ENCODE results near the gene RHOBTB1. TPM values are rescaled to one million over a fixed set of nuclear protein-coding genes. Genes with fewer than 3 reads are reported as not detected.

The RHOBTB1 gene
- total and polyA plus RNA-seq, 2 donors, result 3.4 to 4.5 TPM

- Histone ChIP-seq H3K27ac (ENCODE audit: low read depth in 1 of 2, low read length in 1 of 2) (no peak overlapping the region), H3K36me3 (ENCODE audit: control insufficient read depth in 2 of 2, insufficient read depth in 2 of 2, low read length in 1 of 2) (no peaks in the 10 kb centered on the region), H3K9me3 (ENCODE audit: control insufficient read depth in 2 of 2, insufficient read depth in 1 of 2, low read length in 1 of 2) (no peaks in the 10 kb centered on the region)
These were observed 81.5 kb downstream of the RHOBTB1 start for GRCh38 chr10:60862517-60862916.

GRCh38 chr10:60856405-60856804 lies 87.6 kb downstream of the RHOBTB1 start:
- WGBS, result 93% methylated on average over 2 of the region's 2 CpGs
- Histone ChIP-seq H3K4me1 (ENCODE audit: control insufficient read depth in 2 of 2, insufficient read depth in 2 of 2, low read length in 2 of 2) (no peaks in the 10 kb centered on the region), H3K9me3 (ENCODE audit: control insufficient read depth in 2 of 2, insufficient read depth in 1 of 2, low read length in 1 of 2) (peaks cover 0 to 5% of the 10 kb centered on the region in 2 donors), H3K27ac (ENCODE audit: low read depth in 1 of 2, low read length in 1 of 2) (no peak overlapping the region), H3K27me3 (ENCODE audit: control insufficient read depth in 2 of 2, insufficient read depth in 1 of 2, low read length in 1 of 2) (no peaks in the 10 kb centered on the region), H3K4me3 (ENCODE audit: low read length in 2 of 2) (no peak overlapping the region), H3K36me3 (ENCODE audit: control insufficient read depth in 2 of 2, insufficient read depth in 2 of 2, low read length in 1 of 2) (no peaks in the 10 kb centered on the region)
- DNase-seq (ENCODE audit: low read depth in 6 of 9, low spot score in 9 of 9), result no peak

More at GRCh38 chr10:60862517-60862916, 81.5 kb downstream of the RHOBTB1 start:
- Histone ChIP-seq H3K4me1 (ENCODE audit: control insufficient read depth in 2 of 2, insufficient read depth in 2 of 2, low read length in 2 of 2) (no peaks in the 10 kb centered on the region), H3K4me3 (ENCODE audit: low read length in 2 of 2) (no peak overlapping the region), H3K27me3 (ENCODE audit: control insufficient read depth in 2 of 2, insufficient read depth in 1 of 2, low read length in 1 of 2) (no peaks in the 10 kb centered on the region)
- no peak for DNase-seq (ENCODE audit: low read depth in 6 of 9, low spot score in 9 of 9)

- no peak overlapping the region for H3K4me3 ChIP-seq (ENCODE audit: low read length in 2 of 2)
- no peaks in the 10 kb centered on the region for H3K36me3 ChIP-seq (ENCODE audit: control insufficient read depth in 2 of 2, insufficient read depth in 2 of 2, low read length in 1 of 2)
- WGBS, result 97% methylated on average over 3 of the region's 3 CpGs
- no peaks in the 10 kb centered on the region for H3K27me3 ChIP-seq (ENCODE audit: control insufficient read depth in 2 of 2, insufficient read depth in 1 of 2, low read length in 1 of 2)
- no peak for DNase-seq (ENCODE audit: low read depth in 6 of 9, low spot score in 9 of 9)
- H3K4me1 ChIP-seq (ENCODE audit: control insufficient read depth in 2 of 2, insufficient read depth in 2 of 2, low read length in 2 of 2), result no peaks in the 10 kb centered on the region
- H3K27ac ChIP-seq (ENCODE audit: low read depth in 1 of 2, low read length in 1 of 2), result no peak overlapping the region
- peaks cover 0 to 5% of the 10 kb centered on the region in 2 donors for H3K9me3 ChIP-seq (ENCODE audit: control insufficient read depth in 2 of 2, insufficient read depth in 1 of 2, low read length in 1 of 2)
These were observed 90.3 kb downstream of the RHOBTB1 start for GRCh38 chr10:60853637-60854036.

DNA sequence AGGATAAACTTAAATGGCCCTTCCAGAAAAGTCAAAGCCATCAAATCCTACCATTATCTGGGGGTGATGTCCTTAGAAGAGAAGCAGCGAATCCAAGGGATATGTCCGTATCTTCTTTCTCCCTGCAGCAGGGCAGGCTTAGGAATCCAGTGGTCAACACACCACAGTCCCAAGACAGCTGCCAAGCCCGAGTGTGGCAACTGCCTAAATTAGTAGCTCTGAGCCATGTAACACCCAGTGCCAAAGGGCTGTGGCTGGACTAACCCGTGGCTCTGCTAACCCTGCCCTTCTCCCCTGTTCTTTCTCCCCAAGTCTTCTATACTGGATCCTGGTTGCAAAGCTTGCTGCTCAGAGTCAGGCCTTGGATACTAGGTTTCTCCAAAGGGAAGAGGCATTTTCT lies 90.9 kb downstream of the RHOBTB1 start:
- 94% methylated on average over 4 of the region's 4 CpGs for WGBS
- Histone ChIP-seq H3K9me3 (ENCODE audit: control insufficient read depth in 2 of 2, insufficient read depth in 1 of 2, low read length in 1 of 2) (peaks cover 0 to 5% of the 10 kb centered on the region in 2 donors), H3K27me3 (ENCODE audit: control insufficient read depth in 2 of 2, insufficient read depth in 1 of 2, low read length in 1 of 2) (no peaks in the 10 kb centered on the region), H3K27ac (ENCODE audit: low read depth in 1 of 2, low read length in 1 of 2) (no peak overlapping the region), H3K36me3 (ENCODE audit: control insufficient read depth in 2 of 2, insufficient read depth in 2 of 2, low read length in 1 of 2) (no peaks in the 10 kb centered on the region), H3K4me1 (ENCODE audit: control insufficient read depth in 2 of 2, insufficient read depth in 2 of 2, low read length in 2 of 2) (no peaks in the 10 kb centered on the region), H3K4me3 (ENCODE audit: low read length in 2 of 2) (no peak overlapping the region)
- no peak for DNase-seq (ENCODE audit: low read depth in 6 of 9, low spot score in 9 of 9)

DNA sequence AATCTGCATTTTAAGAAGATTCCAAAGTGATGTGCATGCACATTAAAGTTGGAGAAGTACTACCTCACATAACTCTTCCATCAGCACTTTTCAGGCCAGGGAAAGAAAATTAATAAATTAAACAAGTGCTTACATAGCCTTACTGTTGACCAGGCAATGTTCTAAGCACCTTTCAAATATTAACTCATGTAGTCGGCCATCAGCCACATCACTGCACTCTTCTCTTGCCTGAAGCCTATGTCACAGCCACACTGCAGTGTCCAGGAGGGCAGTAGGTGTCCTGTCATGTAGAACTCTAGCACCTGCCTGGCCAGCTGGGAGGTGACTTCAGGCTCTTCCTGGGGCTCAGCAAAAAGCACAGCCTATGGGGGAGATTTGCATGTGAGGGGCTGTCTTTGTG lies 94.2 kb downstream of the RHOBTB1 start:
- Histone ChIP-seq H3K4me3 (ENCODE audit: low read length in 2 of 2) (no peak overlapping the region), H3K9me3 (ENCODE audit: control insufficient read depth in 2 of 2, insufficient read depth in 1 of 2, low read length in 1 of 2) (no peaks in the 10 kb centered on the region), H3K4me1 (ENCODE audit: control insufficient read depth in 2 of 2, insufficient read depth in 2 of 2, low read length in 2 of 2) (no peaks in the 10 kb centered on the region), H3K27me3 (ENCODE audit: control insufficient read depth in 2 of 2, insufficient read depth in 1 of 2, low read length in 1 of 2) (no peaks in the 10 kb centered on the region), H3K36me3 (ENCODE audit: control insufficient read depth in 2 of 2, insufficient read depth in 2 of 2, low read length in 1 of 2) (no peaks in the 10 kb centered on the region), H3K27ac (ENCODE audit: low read depth in 1 of 2, low read length in 1 of 2) (no peak overlapping the region)
- 95% methylated on average over 1 of the region's 1 CpG for WGBS
- no peak for DNase-seq (ENCODE audit: low read depth in 6 of 9, low spot score in 9 of 9)

GRCh38 chr10:60849217-60849616 lies 94.8 kb downstream of the RHOBTB1 start:
- Histone ChIP-seq H3K36me3 (ENCODE audit: control insufficient read depth in 2 of 2, insufficient read depth in 2 of 2, low read length in 1 of 2) (no peaks in the 10 kb centered on the region), H3K9me3 (ENCODE audit: control insufficient read depth in 2 of 2, insufficient read depth in 1 of 2, low read length in 1 of 2) (no peaks in the 10 kb centered on the region), H3K27me3 (ENCODE audit: control insufficient read depth in 2 of 2, insufficient read depth in 1 of 2, low read length in 1 of 2) (no peaks in the 10 kb centered on the region), H3K27ac (ENCODE audit: low read depth in 1 of 2, low read length in 1 of 2) (no peak overlapping the region), H3K4me3 (ENCODE audit: low read length in 2 of 2) (no peak overlapping the region), H3K4me1 (ENCODE audit: control insufficient read depth in 2 of 2, insufficient read depth in 2 of 2, low read length in 2 of 2) (no peaks in the 10 kb centered on the region)
- DNase-seq (ENCODE audit: low read depth in 6 of 9, low spot score in 9 of 9), result no peak
- 91% methylated on average over 3 of the region's 3 CpGs for WGBS

GRCh38 chr10:60848680-60849079 lies 95.3 kb downstream of the RHOBTB1 start:
- H3K36me3 ChIP-seq (ENCODE audit: control insufficient read depth in 2 of 2, insufficient read depth in 2 of 2, low read length in 1 of 2), result no peaks in the 10 kb centered on the region
- no peak overlapping the region for H3K4me3 ChIP-seq (ENCODE audit: low read length in 2 of 2)
- H3K9me3 ChIP-seq (ENCODE audit: control insufficient read depth in 2 of 2, insufficient read depth in 1 of 2, low read length in 1 of 2), result no peaks in the 10 kb centered on the region
- no peak for DNase-seq (ENCODE audit: low read depth in 6 of 9, low spot score in 9 of 9)
- H3K27ac ChIP-seq (ENCODE audit: low read depth in 1 of 2, low read length in 1 of 2), result no peak overlapping the region
- 97% methylated on average over 5 of the region's 5 CpGs for WGBS
- H3K27me3 ChIP-seq (ENCODE audit: control insufficient read depth in 2 of 2, insufficient read depth in 1 of 2, low read length in 1 of 2), result no peaks in the 10 kb centered on the region
- no peaks in the 10 kb centered on the region for H3K4me1 ChIP-seq (ENCODE audit: control insufficient read depth in 2 of 2, insufficient read depth in 2 of 2, low read length in 2 of 2)

DNA sequence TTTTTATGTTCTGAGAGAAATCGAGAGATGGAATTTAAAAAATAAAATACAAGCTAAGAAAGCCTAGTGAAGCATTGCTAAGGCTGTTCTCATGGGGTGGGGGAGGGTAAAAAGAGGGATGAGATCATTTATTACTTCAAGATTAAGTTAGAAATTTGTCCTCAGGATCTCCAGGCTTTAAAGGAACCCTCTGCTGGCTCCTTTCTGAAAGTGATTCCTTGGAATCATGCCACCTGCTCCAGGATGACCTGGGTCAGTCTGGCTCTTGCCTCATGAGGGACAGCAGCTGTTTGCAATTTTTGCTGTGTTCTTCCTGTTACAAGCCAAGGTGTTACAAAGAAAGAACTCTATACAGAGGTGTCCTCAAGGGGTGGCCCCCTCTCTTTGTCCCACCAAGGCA lies 95.9 kb downstream of the RHOBTB1 start:
- 97% methylated on average over 1 of the region's 1 CpG for WGBS
- no peaks in the 10 kb centered on the region for H3K4me1 ChIP-seq (ENCODE audit: control insufficient read depth in 2 of 2, insufficient read depth in 2 of 2, low read length in 2 of 2)
- no peak overlapping the region for H3K4me3 ChIP-seq (ENCODE audit: low read length in 2 of 2)
- no peaks in the 10 kb centered on the region for H3K9me3 ChIP-seq (ENCODE audit: control insufficient read depth in 2 of 2, insufficient read depth in 1 of 2, low read length in 1 of 2)
- H3K27me3 ChIP-seq (ENCODE audit: control insufficient read depth in 2 of 2, insufficient read depth in 1 of 2, low read length in 1 of 2), result no peaks in the 10 kb centered on the region
- no peak for DNase-seq (ENCODE audit: low read depth in 6 of 9, low spot score in 9 of 9)
- H3K27ac ChIP-seq (ENCODE audit: low read depth in 1 of 2, low read length in 1 of 2), result no peak overlapping the region
- no peaks in the 10 kb centered on the region for H3K36me3 ChIP-seq (ENCODE audit: control insufficient read depth in 2 of 2, insufficient read depth in 2 of 2, low read length in 1 of 2)

DNA sequence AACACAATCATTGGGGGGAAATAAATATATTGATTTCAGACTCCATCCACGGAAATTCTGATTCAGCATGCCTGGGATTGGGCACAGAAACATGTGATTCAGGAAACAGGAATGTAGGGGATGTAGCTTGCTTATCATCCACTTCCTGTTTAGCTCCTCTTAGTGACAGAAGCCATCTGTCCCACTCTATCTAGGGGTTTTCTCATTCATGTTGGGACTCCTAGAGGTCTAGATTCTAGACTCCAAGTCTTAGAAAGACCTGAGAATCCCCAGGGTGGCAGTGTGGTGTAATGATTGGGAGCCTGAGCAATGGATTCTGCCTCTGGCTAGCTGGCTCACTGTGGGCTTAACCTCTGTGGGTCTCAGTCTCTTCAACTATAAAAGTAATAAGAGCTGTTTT lies 97.8 kb downstream of the RHOBTB1 start:
- Histone ChIP-seq H3K4me1 (ENCODE audit: control insufficient read depth in 2 of 2, insufficient read depth in 2 of 2, low read length in 2 of 2) (no peaks in the 10 kb centered on the region), H3K27ac (ENCODE audit: low read depth in 1 of 2, low read length in 1 of 2) (no peak overlapping the region), H3K27me3 (ENCODE audit: control insufficient read depth in 2 of 2, insufficient read depth in 1 of 2, low read length in 1 of 2) (no peaks in the 10 kb centered on the region), H3K36me3 (ENCODE audit: control insufficient read depth in 2 of 2, insufficient read depth in 2 of 2, low read length in 1 of 2) (no peaks in the 10 kb centered on the region), H3K4me3 (ENCODE audit: low read length in 2 of 2) (no peak overlapping the region), H3K9me3 (ENCODE audit: control insufficient read depth in 2 of 2, insufficient read depth in 1 of 2, low read length in 1 of 2) (no peaks in the 10 kb centered on the region)
- WGBS, result 88% methylated on average over 1 of the region's 1 CpG
- DNase-seq (ENCODE audit: low read depth in 6 of 9, low spot score in 9 of 9), result no peak

DNA sequence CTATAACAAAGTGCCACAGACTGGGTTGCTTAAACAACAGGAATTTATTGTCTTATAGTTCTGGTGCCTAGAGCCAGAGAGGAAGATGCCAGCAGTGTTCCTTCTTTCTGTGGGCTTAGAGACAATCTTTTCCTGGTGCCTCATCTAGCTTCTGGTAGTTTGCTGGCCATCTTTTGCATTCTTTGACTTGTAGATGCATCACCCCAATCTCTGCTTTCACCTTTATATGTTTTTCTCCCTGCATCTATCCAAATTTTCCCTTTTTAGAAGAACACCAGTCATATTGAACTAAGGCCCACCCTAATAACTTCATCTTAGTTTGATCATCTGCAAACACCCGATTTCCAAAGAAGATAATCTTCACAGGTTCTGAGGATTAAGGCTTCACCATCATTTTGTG lies 98.9 kb downstream of the RHOBTB1 start:
- Histone ChIP-seq H3K4me3 (ENCODE audit: low read length in 2 of 2) (no peak overlapping the region), H3K9me3 (ENCODE audit: control insufficient read depth in 2 of 2, insufficient read depth in 1 of 2, low read length in 1 of 2) (no peaks in the 10 kb centered on the region), H3K4me1 (ENCODE audit: control insufficient read depth in 2 of 2, insufficient read depth in 2 of 2, low read length in 2 of 2) (no peaks in the 10 kb centered on the region), H3K36me3 (ENCODE audit: control insufficient read depth in 2 of 2, insufficient read depth in 2 of 2, low read length in 1 of 2) (no peaks in the 10 kb centered on the region), H3K27me3 (ENCODE audit: control insufficient read depth in 2 of 2, insufficient read depth in 1 of 2, low read length in 1 of 2) (no peaks in the 10 kb centered on the region), H3K27ac (ENCODE audit: low read depth in 1 of 2, low read length in 1 of 2) (no peak overlapping the region)
- no peak for DNase-seq (ENCODE audit: low read depth in 6 of 9, low spot score in 9 of 9)
- 97% methylated on average over 1 of the region's 1 CpG for WGBS

Data from thymus (tissue), 11 donors.